CD4-positive, alpha-beta T cell treated with Interleukin-6 for 4 hours (primary cell): ENCODE data around the gene TUT7.
"Not testable (repeated sequence)": the region's sequence is repeated elsewhere in the genome, so short reads cannot be mapped to it uniquely, and the experiment has no call there.

Source experiments
- DNase-seq: peaks from one replicate; pipeline ENCODE4 v3.0.0-alpha.2; 2020; ENCODE audit warnings: mixed read lengths

TUT7 gene

GRCh38 chr9:86303316-86303975 lies 50.8 kb downstream of the TUT7 start:
- peak; percentile 64 for DNase-seq

GRCh38 chr9:86301686-86302085 lies 52.5 kb downstream of the TUT7 start:
- no peak for DNase-seq

GRCh38 chr9:86300701-86301100 lies 53.5 kb downstream of the TUT7 start:
- DNase-seq: no peak

GRCh38 chr9:86298873-86299272 lies 55.3 kb downstream of the TUT7 start:
- DNase-seq: no peak

- DNase-seq: not testable (repeated sequence)
Measured at GRCh38 chr9:86290341-86290740, 63.9 kb downstream of the TUT7 start.

- no peak for DNase-seq
Measured at GRCh38 chr9:86288499-86289198, 65.6 kb downstream of the TUT7 start.

GRCh38 chr9:86287013-86287412 lies 67.2 kb downstream of the TUT7 start:
- peak; percentile 25 for DNase-seq

- DNase-seq: no peak
Measured at GRCh38 chr9:86286278-86286677, 67.9 kb downstream of the TUT7 start.

GRCh38 chr9:86285261-86285660 lies 68.9 kb downstream of the TUT7 start:
- no peak for DNase-seq

- DNase-seq: no peak
Measured at GRCh38 chr9:86282979-86283535, 71.2 kb downstream of the TUT7 start.

- peak; percentile 99 for DNase-seq
Measured at GRCh38 chr9:86282077-86282978, 71.9 kb downstream of the TUT7 start, which contains the start of gene ISCA1. ISCA1 (minus strand) TSS chr9:86282538; CDS start chr9:86282458, 80 bp downstream.

- DNase-seq: no peak
Measured at GRCh38 chr9:86281593-86282076, 72.6 kb downstream of the TUT7 start.

- no peak for DNase-seq
Measured at GRCh38 chr9:86280580-86280979, 73.6 kb downstream of the TUT7 start.

- DNase-seq: no peak
Measured at GRCh38 chr9:86279839-86280238, 74.4 kb downstream of the TUT7 start.

GRCh38 chr9:86277072-86277471 lies 77.1 kb downstream of the TUT7 start:
- DNase-seq: no peak

- no peak for DNase-seq
Measured at GRCh38 chr9:86275962-86276361, 78.2 kb downstream of the TUT7 start.

- no peak for DNase-seq
Measured at GRCh38 chr9:86274821-86275643, 79.2 kb downstream of the TUT7 start.

GRCh38 chr9:86272221-86272620 lies 82.0 kb downstream of the TUT7 start:
- no peak for DNase-seq

GRCh38 chr9:86263876-86264275 lies 90.3 kb downstream of the TUT7 start:
- DNase-seq: no peak

GRCh38 chr9:86262492-86262891 lies 91.7 kb downstream of the TUT7 start:
- no peak for DNase-seq

GRCh38 chr9:86259557-86259956 lies 94.7 kb downstream of the TUT7 start, which contains the start of gene C9orf153:
C9orf153 (minus strand) TSS chr9:86259657; CDS start chr9:86229603, 30,054 bp downstream.
- no peak for DNase-seq

- DNase-seq: no peak
Measured at GRCh38 chr9:86257391-86257790, 96.8 kb downstream of the TUT7 start.
